OCI-LY7 (cell line): Measurements from ENCODE around the gene VWC2L. TPM values are rescaled to one million over a fixed set of nuclear protein-coding genes. Genes with fewer than 3 reads are reported as not detected.

Source experiments
- BruUV-seq: library from RNA; stranded (reverse); fragments of 400-500 nt; replicated peaks from 2 replicates; lab custom pipeline; 2021; lab: Mats Ljungman, UMichigan
- CTCF ChIA-PET: fragments of 300-600 bp; sonication (Branson Sonifier 250); formaldehyde crosslinking; loops from one replicate; lab custom pipeline; 2022; ENCODE audit warnings: antibody characterized with exemption; ENCODE audit not compliant: unreplicated experiment; lab: Charles Lee
- POLR2A ChIA-PET: fragments of 300-600 bp; sonication (Branson Sonifier 250); formaldehyde crosslinking; loops from one replicate; lab custom pipeline; 2022; ENCODE audit warnings: antibody characterized with exemption; lab: Charles Lee
- DNase-seq: peaks from one replicate; pipeline ENCODE4 v3.0.0-alpha.2; 2015; ENCODE audit warnings: low spot score
- H2AFZ ChIP-seq: fragments of 200-600 bp; sonication (generic), shearing (Covaris generic); 2 replicates; pipeline ENCODE4 v1.6.1; 2014; ENCODE audit warnings: mild to moderate bottlenecking, antibody characterized with exemption, low read length, moderate library complexity
- H3K27ac ChIP-seq: fragments of 200-600 bp; sonication (generic); 2 replicates; pipeline ENCODE4 v1.5.1; 2014; ENCODE audit warnings: mixed run types, low read depth, mild to moderate bottlenecking, moderate library complexity, low read length, inconsistent platforms; ENCODE audit not compliant: poor library complexity, severe bottlenecking
- H3K36me3 ChIP-seq: fragments of 200-600 bp; sonication (generic); 2 replicates; pipeline ENCODE4 v1.6.1; 2014; ENCODE audit warnings: mild to moderate bottlenecking, antibody characterized with exemption, low read length, moderate library complexity, mixed read lengths; ENCODE audit not compliant: insufficient read depth
- H3K4me1 ChIP-seq: fragments of 200-600 bp; sonication (generic); 2 replicates; pipeline ENCODE4 v1.5.1; 2014; ENCODE audit warnings: mild to moderate bottlenecking, low read length; ENCODE audit not compliant: insufficient read depth, poor library complexity, severe bottlenecking
- H3K4me2 ChIP-seq: fragments of 200-600 bp; sonication (generic); 2 replicates; pipeline ENCODE4 v1.6.1; 2014; ENCODE audit warnings: mild to moderate bottlenecking, low read length
- H3K4me3 ChIP-seq: fragments of 200-600 bp; sonication (generic); 2 replicates; pipeline ENCODE4 v1.5.1; 2014; ENCODE audit warnings: mild to moderate bottlenecking, low read depth, low read length; ENCODE audit not compliant: poor library complexity, severe bottlenecking
- H3K79me2 ChIP-seq: fragments of 200-600 bp; sonication (generic); 2 replicates; pipeline ENCODE4 v1.6.1; 2016; ENCODE audit warnings: low read depth, mild to moderate bottlenecking, low read length, moderate library complexity, mixed read lengths; ENCODE audit not compliant: insufficient read depth
- H3K9me2 ChIP-seq: fragments of 200-600 bp; sonication (generic); 2 replicates; pipeline ENCODE4 v1.6.1; 2016; ENCODE audit warnings: mild to moderate bottlenecking, low read length, mixed read lengths; ENCODE audit not compliant: insufficient read depth
- H3K9me3 ChIP-seq: fragments of 200-600 bp; sonication (generic); 2 replicates; pipeline ENCODE4 v1.6.1; 2014; ENCODE audit warnings: mild to moderate bottlenecking, mixed run types, low read length, mixed read lengths
- H4K20me1 ChIP-seq: fragments of 200-600 bp; sonication (generic); 2 replicates; pipeline ENCODE4 v1.6.1; 2014; ENCODE audit warnings: mild to moderate bottlenecking, antibody characterized with exemption, low read length, moderate library complexity, mixed read lengths; ENCODE audit not compliant: insufficient read depth
- CTCF ChIP-seq: fragments of 200-600 bp; sonication (generic); conservative IDR thresholded peaks from 2 replicates; pipeline ENCODE4 v1.5.1; 2014; ENCODE audit warnings: mild to moderate bottlenecking, antibody characterized with exemption, low read length, moderate library complexity, mixed read lengths
- EZH2phosphoT487 ChIP-seq: fragments of 200-600 bp; sonication (generic); IDR thresholded peaks from 2 replicates; pipeline ENCODE4 v1.6.1; 2018; ENCODE audit warnings: low read depth, borderline replicate concordance, mild to moderate bottlenecking, mixed run types, antibody characterized with exemption, low read length, moderate library complexity, mixed read lengths
- intact Hi-C: fragments of 100-400 bp; cut with micrococcal nuclease; formaldehyde crosslinking; loops from one replicate; pipeline ENCODE4 v1.10.0; 2022; ENCODE audit not compliant: unreplicated experiment
- total RNA-seq, 2 experiments: library from RNA; depleted of rRNA in 1 of 2; stranded (reverse); fragments of >200 nt in 1 of 2; shearing (Covaris generic) in 1 of 2; gene quantifications; 2 replicates each; pipeline ENCODE4 v1.2.3, GENCODE V29; 2014 to 2022

Gene VWC2L
- total RNA-seq, 2 experiments from 2014 or later = not detected

- no peaks in the 10 kb centered on the region for H4K20me1 ChIP-seq
- no peak overlapping the region for H2AFZ ChIP-seq
- no peaks in the 10 kb centered on the region for H3K36me3 ChIP-seq
- no peak overlapping the region for H3K4me3 ChIP-seq
- TF ChIP-seq EZH2phosphoT487 (no peak), CTCF (peak; percentile 44; the same call in 1 of the 2 replicates)
- no peaks in the 10 kb centered on the region for H3K79me2 ChIP-seq
- intact Hi-C loops = no loop called here
- no peak overlapping the region for H3K27ac ChIP-seq
- ChIA-PET POLR2A (no interaction called here), CTCF (no interaction called here)
- no peaks in the 10 kb centered on the region for H3K9me3 ChIP-seq
- no peaks in the 10 kb centered on the region for H3K4me1 ChIP-seq
- no peak for DNase-seq
- no peaks in the 10 kb centered on the region for H3K9me2 ChIP-seq
- H3K4me2 ChIP-seq = no peak overlapping the region
- no TSS peak for BruUV-seq
These were observed 32.3 kb upstream of the VWC2L start for GRCh38 chr2:214378455-214379103.

GRCh38 chr2:214379227-214379626 is 31.6 kb upstream of the VWC2L start:
- Histone ChIP-seq H3K4me1 (no peaks in the 10 kb centered on the region), H3K27ac (no peak overlapping the region), H4K20me1 (no peaks in the 10 kb centered on the region), H2AFZ (no peak overlapping the region), H3K79me2 (no peaks in the 10 kb centered on the region), H3K9me3 (no peaks in the 10 kb centered on the region), H3K9me2 (no peaks in the 10 kb centered on the region), H3K4me3 (no peak overlapping the region), H3K4me2 (no peak overlapping the region), H3K36me3 (no peaks in the 10 kb centered on the region)
- no peak for DNase-seq
- CTCF ChIA-PET = no interaction called here
- intact Hi-C loops = no loop called here
- POLR2A ChIA-PET = no interaction called here
- TF ChIP-seq CTCF = no peak
- TF ChIP-seq EZH2phosphoT487 = no peak
- no TSS peak for BruUV-seq

GRCh38 chr2:214380681-214381080 is 30.2 kb upstream of the VWC2L start:
- DNase-seq = no peak
- no peaks in the 10 kb centered on the region for H3K36me3 ChIP-seq
- no peaks in the 10 kb centered on the region for H4K20me1 ChIP-seq
- no peak for TF ChIP-seq EZH2phosphoT487
- no peak for TF ChIP-seq CTCF
- no TSS peak for BruUV-seq
- H3K79me2 ChIP-seq = no peaks in the 10 kb centered on the region
- H3K27ac ChIP-seq = no peak overlapping the region
- H3K4me3 ChIP-seq = no peak overlapping the region
- no peaks in the 10 kb centered on the region for H3K9me2 ChIP-seq
- no peak overlapping the region for H2AFZ ChIP-seq
- intact Hi-C loops = no loop called here
- CTCF ChIA-PET = no interaction called here
- H3K4me2 ChIP-seq = no peak overlapping the region
- POLR2A ChIA-PET = no interaction called here
- no peaks in the 10 kb centered on the region for H3K9me3 ChIP-seq
- no peaks in the 10 kb centered on the region for H3K4me1 ChIP-seq
